Thyroid gland (tissue), 4 donors: ENCODE measurements around the gene KCNQ2.

ENCODE experiments used
- POLR2A ChIP-seq, 2 donors: fragments of 450-650 bp; IDR thresholded peaks; one replicate each; pipeline ENCODE4 v1.6.1; 2017; ENCODE audit warnings: antibody characterized with exemption in 2 of 2, mild to moderate bottlenecking in 2 of 2, moderate library complexity in 1 of 2
- TF ChIP-seq, protein P1 (sequence below), 6 experiments: fragments of 200-600 bp in 3 of 6; fragments of 450-650 bp in 3 of 6; sonication (generic) in 3 of 6; IDR thresholded peaks; one replicate each; pipeline ENCODE4 v1.5.1; 2016 to 2019; ENCODE audit warnings: antibody characterized with exemption in 6 of 6, mild to moderate bottlenecking in 2 of 6, inconsistent platforms in 1 of 6, moderate library complexity in 1 of 6

DNA sequence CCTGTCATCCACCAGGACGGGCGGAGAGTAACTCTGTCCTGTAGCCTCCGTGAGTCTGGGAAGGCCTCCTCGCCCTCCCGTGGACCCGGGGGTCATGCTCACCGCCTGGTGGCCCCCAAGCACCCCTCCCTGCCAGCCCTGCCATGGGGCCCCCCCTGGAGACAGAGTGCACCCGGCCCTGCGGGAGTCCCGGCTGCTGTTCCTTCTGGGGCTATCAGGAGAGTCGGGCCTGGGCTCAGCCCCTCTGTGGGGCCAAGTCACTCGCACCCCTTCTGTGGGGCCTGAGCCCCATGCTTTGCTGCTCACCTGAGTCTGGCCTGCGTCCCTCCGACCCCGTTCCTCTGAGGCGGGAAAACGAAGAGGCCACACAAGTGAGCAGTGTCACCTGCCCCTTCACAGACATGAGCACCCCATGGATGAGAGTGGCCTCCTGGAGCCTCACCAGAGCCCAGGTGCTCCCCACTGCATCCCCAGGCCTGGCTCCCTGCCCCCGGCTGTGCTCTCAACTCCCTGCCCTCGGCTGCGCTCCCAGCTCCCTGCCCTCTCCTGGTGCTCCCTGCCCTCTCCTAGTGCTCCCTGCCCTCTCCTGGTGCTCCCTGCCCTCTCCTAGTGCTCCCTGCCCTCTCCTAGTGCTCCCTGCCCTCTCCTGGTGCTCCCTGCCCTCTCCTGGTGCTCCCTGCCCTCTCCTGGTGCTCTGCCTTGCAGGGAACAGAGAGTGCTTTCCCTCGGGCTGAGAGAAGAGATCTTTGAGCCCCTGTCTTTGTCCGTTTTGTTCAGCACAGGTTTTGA is 106.7 kb downstream of the KCNQ2 start:
- TF ChIP-seq, protein P1, sequence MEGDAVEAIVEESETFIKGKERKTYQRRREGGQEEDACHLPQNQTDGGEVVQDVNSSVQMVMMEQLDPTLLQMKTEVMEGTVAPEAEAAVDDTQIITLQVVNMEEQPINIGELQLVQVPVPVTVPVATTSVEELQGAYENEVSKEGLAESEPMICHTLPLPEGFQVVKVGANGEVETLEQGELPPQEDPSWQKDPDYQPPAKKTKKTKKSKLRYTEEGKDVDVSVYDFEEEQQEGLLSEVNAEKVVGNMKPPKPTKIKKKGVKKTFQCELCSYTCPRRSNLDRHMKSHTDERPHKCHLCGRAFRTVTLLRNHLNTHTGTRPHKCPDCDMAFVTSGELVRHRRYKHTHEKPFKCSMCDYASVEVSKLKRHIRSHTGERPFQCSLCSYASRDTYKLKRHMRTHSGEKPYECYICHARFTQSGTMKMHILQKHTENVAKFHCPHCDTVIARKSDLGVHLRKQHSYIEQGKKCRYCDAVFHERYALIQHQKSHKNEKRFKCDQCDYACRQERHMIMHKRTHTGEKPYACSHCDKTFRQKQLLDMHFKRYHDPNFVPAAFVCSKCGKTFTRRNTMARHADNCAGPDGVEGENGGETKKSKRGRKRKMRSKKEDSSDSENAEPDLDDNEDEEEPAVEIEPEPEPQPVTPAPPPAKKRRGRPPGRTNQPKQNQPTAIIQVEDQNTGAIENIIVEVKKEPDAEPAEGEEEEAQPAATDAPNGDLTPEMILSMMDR (IDR thresholded peaks at IDR 0.05) = no peak
- TF ChIP-seq POLR2A (IDR thresholded peaks at IDR 0.05) = no peak
